ENCODE results near the gene SLC24A3.

DNA sequence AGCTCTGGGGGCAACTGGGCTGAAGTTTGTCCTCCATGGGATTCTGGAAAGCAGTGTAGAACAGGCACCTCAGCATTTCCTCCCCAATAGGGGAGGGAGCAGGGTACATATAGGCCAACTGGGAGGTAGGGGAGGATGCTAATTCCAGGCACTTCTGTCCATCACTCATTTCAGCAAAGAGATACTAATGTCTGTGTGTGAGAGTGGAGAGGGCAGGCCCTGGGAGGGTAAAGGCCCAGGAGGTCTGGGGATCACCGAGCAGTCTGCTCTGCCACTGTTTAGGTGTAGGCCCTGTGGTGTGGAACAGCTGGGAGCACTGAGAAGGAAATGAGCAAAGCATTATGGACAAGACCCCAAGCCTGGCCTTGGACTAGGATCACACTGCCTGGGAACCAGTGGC lies 158.7 kb downstream of the SLC24A3 start:
- TF ChIP-seq CTCF (IDR thresholded peaks at IDR 0.05) (no peak), POLR2A (IDR thresholded peaks at IDR 0.05) (no peak)
